GM12891 (cell line): Measurements from ENCODE around the gene RBP7.

Experiments
- PAX5 ChIP-seq: IDR thresholded peaks from 2 replicates; pipeline ENCODE4 v1.6.1; 2011; ENCODE audit warnings: low read length, moderate library complexity, mild to moderate bottlenecking; ENCODE audit not compliant: insufficient read depth, severe bottlenecking
- POLR2A ChIP-seq: IDR thresholded peaks from 2 replicates; pipeline ENCODE4 v1.6.1; 2011; ENCODE audit warnings: low read depth, low read length, control low read depth
- POLR2AphosphoS5 ChIP-seq: IDR thresholded peaks from 2 replicates; pipeline ENCODE4 v1.6.1; 2011; ENCODE audit warnings: low read depth, low read length, control low read depth

DNA sequence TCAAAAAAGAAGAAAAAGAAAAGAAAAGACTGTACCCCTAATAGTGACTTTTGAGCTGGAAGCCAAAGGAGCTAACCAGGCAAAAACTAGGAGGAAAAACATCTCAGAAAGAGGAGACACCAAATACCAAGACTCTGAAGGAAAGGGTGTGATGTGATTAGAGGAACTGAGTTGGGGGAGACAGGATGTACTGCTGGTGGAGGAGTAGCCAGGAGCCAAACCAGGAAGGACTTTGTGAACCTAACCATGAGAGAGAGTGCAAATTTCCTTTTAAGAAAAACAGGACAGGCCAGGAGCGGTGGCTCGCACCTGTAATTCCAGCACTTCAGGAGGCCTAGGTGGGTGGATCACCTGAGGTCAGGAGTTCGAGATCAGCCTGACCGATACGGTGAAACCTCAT is 4.1 kb upstream of the RBP7 start:
- TF ChIP-seq PAX5 (no peak), POLR2A (no peak), POLR2AphosphoS5 (no peak)
